Activated CD8-positive, alpha-beta memory T cell treated with anti-CD3 and anti-CD28 coated beads, Interleukin-2, amount 50 U/mL, for 24 hours (primary cell): ENCODE data around the gene XRCC5.
"Not testable (repeated sequence)": the region's sequence is repeated elsewhere in the genome, so short reads cannot be mapped to it uniquely, and the experiment has no call there.

Experiments used
- DNase-seq: peaks from one replicate; pipeline ENCODE4 v3.0.0-alpha.2; 2020; ENCODE audit errors: extremely low read depth

XRCC5 gene

DNA sequence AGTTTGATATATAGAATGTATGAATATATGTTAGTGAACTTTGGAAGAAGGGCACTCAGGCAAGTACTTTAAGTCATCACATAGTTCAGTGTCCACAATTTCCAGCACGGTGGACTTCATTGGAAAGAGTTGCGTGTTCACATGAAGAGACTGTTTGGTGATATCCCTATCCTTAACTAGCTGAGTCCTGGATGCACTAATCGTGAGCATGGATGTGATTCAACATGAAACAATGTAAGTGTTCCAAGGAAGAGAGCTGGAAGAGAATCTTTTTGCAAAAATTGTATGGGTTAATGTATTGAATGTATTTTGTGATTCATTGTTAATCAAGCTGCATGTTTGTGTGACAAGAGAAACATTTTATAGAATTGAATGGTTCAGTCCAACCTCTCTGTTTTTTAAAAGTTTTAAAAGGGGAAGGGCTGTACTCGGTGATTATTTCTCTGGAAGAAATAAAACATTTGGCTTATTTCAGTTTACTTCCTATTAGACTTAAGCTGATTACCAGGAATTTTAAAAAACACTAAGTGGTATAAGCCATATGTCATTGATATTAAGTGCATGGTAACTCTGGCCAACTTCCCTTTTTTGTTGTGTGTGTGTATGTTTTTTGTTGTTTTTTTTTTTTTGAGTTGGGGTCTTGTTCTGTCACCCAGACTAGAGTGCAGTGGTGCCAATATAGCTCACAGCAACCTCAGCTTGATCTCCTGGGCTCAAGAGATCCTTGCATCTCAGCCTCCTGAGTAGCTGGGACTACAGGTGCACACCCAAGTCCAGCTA lies 8.6 kb downstream of the XRCC5 start:
- DNase-seq = no peak

- DNase-seq = no peak
Measured at GRCh38 chr2:216118474-216118873, 9.3 kb downstream of the XRCC5 start.

DNA sequence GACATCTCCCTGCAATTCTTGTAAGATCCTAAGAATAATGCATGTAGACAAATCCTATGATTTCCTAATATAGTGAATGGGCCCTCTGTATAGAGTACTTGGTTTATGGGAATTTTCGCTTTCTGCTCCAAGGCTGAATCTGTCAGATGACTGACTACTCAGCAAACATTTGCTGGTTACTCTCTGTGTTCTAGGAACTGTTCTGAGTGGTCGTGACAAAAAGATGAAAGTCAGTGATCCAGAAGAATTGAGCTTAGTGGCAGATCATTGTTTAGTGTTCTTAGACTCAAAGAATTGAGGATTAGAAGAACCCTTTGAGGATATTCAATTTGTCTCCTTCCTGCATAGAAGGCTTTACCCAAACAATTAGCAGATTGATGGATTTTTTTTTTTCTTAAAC lies 10.0 kb downstream of the XRCC5 start:
- DNase-seq = no peak

DNA sequence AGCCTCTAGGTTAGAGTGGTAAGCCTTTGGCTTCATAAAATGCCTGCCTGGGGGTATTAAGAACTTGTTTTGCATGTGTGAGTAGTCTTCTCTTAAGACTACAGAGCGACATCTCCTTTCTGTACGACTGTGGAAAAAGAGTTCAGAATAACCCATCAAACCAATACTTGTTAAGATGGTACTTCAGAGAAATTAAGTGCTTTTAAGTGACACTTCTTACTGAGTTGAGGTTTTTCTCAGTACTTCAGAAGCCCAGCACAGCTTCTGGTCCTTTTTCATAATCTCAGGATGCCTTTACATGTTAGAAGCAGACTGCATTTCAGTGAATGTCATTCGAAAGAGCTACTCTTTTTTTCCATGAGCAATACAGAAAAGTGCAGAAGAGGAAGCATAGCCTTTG lies 10.8 kb downstream of the XRCC5 start:
- DNase-seq = no peak

- DNase-seq = no peak
Measured at GRCh38 chr2:216121255-216121654, 12.1 kb downstream of the XRCC5 start.

DNA sequence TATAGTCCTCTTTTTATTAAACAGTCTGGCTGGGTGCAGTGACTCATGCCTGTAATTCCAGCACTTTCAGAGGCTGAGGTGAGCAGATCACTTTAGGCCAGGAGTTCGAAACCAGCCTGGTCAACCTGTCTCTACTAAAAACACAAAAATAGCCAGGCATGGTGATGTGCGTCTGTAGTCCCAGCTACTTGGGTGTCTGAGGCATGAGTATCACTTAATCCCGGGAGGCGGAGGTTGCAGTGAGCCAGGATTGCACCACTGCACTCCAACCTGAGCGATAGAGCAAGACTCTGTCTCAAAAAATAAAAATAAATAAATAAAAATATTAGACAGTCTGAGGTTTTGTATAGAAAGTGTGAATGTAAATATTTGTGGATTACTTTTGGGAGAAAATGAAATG lies 17.8 kb downstream of the XRCC5 start:
- no peak for DNase-seq

DNA sequence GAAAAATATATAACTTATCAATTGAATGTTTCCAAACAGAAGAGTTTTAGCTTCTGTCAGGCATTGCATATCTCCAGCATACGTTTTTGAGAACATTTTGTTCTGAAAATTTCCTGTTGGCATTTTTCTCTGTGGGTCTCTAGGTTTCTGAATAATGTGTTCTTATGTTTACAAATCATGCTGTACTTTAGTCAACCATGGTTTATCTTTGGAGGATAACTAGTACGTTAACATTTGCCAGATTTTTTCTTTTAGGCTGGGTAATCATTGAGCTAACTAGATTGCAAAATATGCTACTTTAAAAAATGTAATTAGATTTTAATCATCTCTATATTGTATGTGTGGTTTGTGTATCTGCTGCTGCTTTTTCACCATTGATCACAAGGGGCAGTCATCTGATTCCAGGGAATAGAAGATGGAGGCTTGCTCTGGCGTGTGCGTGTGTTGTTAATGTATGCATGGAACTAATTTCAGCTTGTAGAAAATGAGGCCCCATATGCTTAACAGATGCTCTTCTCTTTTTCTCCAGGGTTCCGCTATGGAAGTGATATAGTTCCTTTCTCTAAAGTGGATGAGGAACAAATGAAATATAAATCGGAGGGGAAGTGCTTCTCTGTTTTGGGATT lies 21.3 kb downstream of the XRCC5 start:
- no peak for DNase-seq

GRCh38 chr2:216131175-216131926 lies 22.2 kb downstream of the XRCC5 start:
- no peak for DNase-seq

DNA sequence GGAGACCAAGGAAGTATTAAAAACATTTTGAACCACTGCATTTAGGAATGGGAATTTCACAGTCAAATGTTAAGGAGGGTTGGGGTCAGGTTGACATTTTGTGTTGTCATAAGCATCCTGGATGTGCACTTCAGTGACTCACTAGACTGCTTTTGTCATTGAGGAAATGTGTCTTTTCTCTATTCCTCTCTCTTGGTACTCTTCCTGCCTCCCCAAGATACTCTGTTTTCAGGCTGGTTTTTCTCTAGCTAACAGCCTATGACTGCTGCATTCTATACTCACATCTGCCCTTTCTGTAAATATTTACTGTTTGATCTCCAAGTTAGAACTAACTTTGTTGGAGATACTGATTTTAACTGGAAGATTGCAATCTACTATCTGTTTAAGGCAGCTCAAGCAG lies 23.4 kb downstream of the XRCC5 start:
- no peak for DNase-seq

GRCh38 chr2:216133397-216133796 lies 24.2 kb downstream of the XRCC5 start:
- DNase-seq = no peak

DNA sequence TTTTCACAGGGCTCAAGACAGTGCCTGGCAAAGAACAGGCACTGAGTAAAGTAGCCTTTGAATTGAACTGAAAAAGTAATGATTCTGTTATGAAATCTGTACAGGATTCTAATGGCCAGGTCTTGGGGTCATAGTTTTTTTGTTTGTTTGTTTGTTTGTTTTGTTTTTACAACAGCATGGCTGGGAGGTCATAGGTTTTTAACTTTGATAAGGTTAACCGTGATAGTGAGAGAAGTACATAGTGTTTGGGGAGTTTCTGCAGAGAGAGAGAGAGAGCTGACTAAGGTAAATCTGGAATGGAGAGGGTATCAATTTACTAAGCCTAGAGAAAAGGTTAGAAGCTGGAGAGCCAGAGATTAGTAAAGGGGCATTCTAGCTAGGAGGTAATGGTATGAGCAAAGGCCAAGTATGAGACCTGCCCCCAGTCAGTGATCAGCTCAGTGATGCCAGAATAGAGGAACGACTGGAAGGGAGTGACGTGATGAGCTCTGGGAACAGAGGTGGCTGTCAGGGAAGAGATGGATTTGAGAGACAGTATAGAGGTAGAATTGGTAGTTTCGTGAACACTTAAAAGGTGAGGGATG lies 25.9 kb downstream of the XRCC5 start:
- no peak for DNase-seq

DNA sequence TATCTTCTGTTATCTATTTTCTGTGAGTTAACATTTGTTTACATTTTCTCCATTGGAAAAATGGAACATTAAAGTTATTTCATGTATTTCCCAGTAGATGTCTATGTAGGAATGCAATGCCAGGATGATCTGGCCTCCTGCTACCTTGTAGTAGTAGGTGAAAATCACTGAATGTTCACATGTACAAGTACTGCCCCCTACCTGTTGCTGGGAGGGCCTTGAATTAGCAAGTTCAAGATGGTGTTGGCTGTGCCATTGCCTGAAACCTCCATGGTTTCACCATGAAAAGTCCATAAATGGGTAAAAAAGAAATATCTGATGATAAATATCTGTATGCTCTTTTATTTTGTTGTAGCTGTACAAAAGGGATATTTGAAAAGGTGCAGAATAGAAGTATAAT lies 30.7 kb downstream of the XRCC5 start:
- DNase-seq = no peak

- DNase-seq = not testable (repeated sequence)
Measured at GRCh38 chr2:216141516-216141915, 32.4 kb downstream of the XRCC5 start.

DNA sequence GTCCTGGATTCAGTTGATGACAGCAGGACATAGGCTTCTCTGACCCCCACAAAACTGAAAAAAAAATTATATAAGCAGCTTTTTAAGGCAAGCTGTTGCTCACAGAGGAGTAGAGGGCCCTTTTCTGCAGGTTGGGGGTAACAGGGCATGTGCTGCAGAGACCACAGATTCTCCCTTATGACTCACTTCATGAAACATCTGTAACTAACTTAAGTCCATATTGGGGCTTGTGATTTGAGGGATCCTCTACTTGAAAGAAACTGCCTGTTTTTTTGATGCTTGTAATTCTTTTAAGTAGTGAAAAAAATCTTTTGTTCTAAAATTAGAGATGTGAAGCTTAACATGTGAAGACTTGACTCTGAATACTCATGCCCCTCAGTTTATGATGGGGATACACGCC lies 33.4 kb downstream of the XRCC5 start:
- DNase-seq = no peak

DNA sequence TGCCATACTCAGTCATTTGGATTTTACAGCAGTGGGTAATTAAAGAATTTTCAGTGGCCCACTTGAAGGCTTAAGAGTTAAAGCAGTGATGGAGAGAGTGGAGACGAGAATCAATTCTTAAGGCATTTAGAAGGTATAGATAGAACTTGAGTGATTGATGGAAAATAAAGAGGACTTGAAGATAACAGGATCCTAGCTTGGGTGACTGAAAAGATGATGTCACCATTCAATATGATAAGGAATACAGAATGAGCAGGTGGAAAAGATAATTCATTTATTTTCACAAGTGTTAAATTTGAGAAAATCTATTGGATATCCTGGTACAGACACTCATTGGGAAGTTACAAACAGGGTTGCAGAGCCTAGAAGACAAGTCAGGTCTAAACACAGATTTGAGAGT lies 35.2 kb downstream of the XRCC5 start:
- DNase-seq = no peak

DNA sequence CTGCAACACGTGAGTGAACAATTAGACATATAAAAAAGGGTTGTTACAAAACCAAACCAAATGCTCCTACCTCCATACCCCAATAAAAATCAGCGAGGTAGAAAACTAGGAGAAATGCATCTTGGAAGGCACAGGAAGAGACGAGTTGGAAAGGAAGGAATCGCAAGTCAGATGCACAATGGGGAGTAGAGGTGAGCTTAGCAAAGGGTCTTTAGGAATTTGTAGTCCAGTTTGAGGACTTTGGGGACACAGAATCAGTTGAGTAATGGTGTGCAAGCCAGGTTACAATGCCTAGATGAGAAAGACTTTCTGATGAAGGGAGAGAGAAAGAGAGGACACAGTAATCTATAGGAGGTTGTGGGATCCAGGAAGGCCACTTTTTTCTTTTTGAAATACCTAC lies 35.7 kb downstream of the XRCC5 start:
- no peak for DNase-seq

GRCh38 chr2:216146573-216146972 lies 37.4 kb downstream of the XRCC5 start:
- no peak for DNase-seq

DNA sequence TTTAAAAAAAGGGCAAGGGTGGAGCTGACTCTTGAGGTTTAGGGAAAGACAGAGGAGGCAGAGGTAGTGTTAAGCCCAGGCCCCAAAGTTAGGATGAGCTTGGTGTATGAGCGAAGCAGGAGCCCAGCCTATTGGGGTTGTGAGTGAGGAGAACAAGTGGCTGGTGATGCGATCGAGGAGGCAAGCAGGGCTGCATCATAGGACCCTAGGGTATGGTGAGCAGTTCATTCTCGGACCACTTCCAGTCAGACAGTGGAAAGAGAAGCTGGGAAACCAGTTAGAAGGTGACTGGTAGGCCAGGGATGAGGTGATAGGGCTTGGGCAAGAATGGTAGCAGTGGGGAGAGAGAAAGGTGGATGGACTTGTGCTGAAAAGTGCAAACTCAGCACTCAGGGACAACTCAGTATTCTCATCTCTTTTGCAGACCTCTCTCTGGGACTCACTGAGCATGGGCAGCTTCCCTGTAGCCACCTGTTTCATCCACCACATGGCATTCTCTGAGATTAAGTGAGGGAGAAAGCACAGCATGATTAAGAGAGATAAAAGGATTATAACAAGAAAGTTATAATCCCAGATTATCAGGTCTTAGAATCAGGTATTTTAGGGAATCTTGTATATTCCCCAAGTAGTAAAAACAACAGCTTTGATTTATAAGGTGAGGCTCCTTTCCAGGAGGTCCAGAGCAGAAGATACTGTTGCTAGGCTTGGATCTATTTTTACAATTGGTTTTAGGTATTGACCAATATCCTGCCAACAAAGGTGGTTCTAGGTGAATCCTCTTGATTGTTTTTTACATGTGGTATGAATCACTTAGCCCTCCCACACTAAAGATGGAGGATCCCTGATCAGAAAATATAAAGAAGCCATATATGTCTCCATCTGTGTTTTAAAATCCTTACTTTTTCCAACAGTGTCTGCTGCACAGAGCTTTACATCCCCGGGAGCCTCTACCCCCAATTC lies 38.3 kb downstream of the XRCC5 start:
- no peak for DNase-seq

DNA sequence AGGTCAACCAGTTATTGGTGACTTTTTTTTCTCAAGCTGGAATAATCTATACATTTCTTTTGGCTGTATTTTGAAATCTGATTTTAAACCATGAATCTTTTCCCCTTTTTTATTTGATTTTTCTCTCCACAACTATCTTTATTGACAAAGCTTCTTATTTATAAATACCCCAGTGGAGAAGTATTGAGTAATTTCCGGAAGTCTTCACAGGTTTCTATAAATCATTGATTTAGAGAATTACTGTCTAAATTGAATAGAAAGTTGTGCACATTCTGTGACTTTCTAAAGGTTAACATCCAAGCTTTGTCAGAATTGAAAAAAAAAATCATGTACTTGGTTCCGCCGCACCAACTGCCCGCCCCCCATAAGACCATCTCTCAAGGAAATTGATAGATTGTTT lies 39.8 kb downstream of the XRCC5 start:
- DNase-seq = no peak

GRCh38 chr2:216149741-216150140 lies 40.6 kb downstream of the XRCC5 start:
- DNase-seq = no peak

DNA sequence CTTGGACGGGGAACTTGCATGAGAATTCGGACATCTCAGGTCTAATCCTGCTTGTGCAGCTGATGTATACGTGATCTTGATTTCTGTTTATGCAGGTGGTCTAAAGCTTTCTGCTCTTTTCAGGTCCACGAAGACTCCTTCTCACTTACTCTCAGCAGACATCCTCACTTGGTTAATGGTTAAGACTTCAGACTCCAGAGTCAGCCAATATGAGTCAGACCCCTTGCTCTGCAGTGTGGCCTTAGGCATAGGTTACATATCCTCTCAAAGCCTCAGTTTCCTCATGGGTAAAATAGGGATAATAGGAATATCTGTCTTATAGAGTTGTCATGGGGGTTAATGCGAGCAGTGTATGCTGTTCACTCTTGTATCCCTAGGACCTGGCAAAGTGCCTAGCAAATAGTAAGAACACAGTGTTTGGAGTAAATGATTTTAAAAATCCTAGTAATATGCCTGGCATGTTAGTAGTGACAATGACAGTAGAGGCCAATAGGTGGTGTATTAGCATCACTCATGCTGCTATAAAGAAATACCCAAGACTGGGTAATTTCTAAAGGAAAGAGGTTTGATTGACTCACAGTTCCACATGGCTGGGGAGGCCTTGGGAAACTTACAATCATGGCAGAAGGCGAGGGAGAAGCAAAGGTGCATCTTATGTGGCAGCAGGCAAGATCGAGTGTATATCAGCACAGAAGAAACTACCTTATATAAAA lies 42.3 kb downstream of the XRCC5 start:
- DNase-seq = no peak
